ELR (cell line): Measurements from ENCODE around the gene PCDHGB4.
A peak's percentile ranks its signal among the peaks of the same experiment; 100 is the strongest.
"Not testable (repeated sequence)": the region's sequence is repeated elsewhere in the genome, so short reads cannot be mapped to it uniquely, and the experiment has no call there.

Experiments used
- DNase-seq: peaks from one replicate; pipeline ENCODE4 v3.0.0-alpha.2; 2015; ENCODE audit warnings: low read depth

PCDHGB4 gene

DNA sequence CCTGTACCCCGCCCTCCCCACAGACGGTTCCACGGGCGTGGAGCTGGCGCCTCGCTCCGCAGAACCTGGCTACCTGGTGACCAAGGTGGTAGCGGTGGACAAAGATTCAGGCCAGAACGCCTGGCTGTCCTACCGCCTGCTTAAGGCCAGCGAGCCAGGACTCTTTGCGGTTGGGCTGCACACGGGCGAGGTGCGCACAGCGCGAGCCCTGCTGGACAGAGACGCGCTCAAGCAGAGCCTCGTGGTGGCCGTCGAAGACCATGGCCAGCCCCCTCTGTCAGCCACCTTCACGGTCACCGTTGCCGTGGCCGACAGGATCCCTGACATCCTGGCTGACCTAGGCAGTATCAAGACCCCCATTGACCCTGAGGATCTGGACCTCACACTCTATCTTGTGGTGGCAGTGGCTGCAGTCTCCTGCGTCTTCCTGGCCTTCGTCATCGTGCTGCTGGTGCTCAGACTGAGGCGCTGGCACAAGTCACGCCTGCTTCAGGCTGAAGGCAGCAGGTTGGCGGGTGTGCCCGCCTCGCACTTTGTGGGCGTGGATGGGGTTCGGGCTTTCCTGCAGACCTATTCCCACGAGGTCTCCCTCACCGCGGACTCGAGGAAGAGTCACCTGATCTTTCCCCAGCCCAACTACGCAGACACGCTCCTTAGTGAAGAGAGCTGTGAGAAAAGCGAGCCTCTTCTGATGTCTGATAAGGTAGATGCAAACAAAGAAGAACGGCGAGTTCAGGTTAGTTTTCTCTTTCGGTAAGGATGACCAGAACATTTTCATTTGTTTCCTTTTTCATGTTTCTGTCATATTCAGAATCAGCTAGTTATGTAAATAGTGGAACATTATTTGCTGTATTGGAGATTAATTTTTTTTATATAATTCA is 21.2 kb upstream of the PCDHGB4 start:
- DNase-seq = no peak

DNA sequence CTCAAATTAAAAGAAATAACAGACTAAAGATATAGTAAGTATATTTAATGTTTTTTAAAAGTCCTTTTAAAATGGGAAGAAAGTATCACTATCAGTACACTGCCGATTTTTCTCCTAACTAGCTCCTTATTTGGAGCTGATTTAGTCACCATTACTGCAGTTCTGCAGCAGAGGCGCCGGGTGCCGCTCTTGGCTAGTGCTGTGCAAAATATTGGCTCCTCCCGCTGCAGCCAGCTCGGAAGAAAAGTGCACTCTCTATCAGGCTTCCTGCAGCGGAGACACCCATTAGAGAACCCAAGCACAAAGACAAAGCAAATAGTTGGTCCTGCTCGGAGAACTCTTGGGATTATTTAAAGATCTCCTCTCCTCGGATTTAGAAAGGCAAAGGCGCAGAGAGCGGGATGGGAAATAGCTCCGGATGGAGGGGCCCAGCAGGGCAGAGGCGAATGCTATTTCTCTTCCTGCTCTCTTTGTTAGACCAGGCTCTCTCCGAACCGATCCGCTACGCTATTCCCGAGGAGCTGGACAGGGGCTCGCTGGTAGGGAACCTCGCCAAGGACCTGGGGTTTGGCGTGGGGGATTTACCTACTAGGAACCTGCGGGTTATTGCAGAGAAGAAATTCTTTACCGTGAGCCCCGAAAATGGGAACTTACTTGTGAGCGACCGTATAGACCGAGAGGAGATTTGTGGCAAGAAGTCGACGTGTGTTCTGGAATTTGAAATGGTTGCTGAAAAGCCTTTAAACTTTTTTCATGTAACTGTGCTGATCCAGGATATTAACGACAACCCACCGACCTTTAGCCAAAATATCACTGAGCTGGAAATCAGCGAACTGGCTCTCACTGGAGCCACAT is 17.3 kb upstream of the PCDHGB4 start, which contains the start of gene PCDHGB3:
Gene PCDHGB3 (plus strand): TSS at position 249 of the 855 bp plus-strand sequence. CDS start 153 bp downstream, at position 402.
- DNase-seq = peak; percentile 79

DNA sequence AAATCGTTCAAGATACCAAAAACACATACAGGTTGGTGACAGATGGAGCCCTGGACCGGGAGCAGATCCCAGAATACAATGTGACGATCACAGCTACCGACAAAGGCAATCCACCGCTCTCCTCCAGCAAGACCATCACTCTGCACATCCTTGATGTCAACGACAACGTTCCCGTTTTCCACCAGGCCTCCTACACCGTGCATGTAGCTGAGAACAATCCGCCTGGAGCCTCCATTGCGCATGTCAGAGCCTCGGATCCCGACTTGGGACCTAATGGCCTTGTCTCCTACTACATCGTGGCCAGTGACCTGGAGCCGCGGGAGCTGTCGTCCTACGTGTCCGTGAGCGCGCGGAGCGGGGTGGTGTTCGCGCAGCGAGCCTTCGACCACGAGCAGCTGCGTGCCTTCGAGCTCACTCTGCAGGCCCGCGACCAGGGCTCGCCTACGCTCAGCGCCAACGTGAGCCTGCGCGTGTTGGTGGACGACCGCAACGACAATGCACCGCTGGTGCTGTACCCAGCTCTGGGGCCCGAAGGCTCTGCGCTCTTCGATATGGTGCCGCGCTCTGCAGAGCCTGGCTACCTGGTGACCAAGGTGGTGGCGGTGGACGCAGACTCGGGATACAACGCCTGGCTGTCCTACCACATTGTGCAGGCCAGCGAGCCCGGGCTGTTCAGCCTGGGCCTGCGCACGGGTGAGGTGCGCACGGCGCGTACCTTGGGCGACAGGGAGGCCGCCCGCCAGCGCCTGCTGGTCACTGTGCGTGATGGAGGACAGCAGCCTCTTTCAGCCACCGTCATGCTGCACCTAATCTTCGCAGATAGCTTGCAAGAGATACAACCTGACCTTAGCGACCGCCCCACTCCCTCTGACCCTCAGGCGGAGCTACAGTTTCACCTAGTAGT is 15.7 kb upstream of the PCDHGB4 start:
- no peak for DNase-seq

DNA sequence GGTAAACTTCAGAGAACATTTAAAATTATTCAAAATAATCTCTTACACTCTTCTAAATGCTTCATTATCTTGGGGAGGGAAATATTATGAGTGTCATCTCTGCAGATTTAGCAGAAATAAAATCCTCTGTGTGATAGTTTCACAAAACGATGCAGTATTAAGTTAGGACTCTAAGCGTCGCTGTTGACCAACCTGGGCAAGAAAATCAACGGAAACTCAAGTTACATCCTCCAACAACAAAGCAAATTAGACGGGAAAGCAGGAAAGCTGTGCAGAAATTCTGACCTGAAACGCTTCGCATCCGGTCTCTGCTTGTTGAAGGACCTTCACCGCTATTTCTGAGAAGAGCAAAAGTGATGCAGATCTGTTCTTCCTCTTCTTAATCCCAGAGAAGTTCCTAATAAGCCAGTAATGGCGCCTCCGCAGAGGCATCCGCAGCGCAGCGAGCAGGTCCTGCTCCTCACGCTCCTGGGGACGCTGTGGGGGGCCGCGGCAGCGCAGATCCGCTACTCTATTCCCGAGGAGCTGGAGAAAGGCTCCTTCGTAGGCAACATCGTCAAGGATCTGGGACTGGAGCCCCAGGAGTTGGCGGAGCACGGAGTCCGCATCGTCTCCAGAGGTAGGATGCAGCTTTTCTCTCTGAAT is 13.7 kb upstream of the PCDHGB4 start, which contains the start of gene PCDHGA6:
Gene PCDHGA6 (plus strand): TSS at position 219 of the 645 bp plus-strand sequence. CDS start 193 bp downstream, at position 412.
- DNase-seq = peak; percentile 57

- no peak for DNase-seq
These were observed 12.9 kb upstream of the PCDHGB4 start for GRCh38 chr5:141374627-141375026.

- not testable (repeated sequence) for DNase-seq
These were observed 11.9 kb upstream of the PCDHGB4 start for GRCh38 chr5:141375444-141376155.

DNA sequence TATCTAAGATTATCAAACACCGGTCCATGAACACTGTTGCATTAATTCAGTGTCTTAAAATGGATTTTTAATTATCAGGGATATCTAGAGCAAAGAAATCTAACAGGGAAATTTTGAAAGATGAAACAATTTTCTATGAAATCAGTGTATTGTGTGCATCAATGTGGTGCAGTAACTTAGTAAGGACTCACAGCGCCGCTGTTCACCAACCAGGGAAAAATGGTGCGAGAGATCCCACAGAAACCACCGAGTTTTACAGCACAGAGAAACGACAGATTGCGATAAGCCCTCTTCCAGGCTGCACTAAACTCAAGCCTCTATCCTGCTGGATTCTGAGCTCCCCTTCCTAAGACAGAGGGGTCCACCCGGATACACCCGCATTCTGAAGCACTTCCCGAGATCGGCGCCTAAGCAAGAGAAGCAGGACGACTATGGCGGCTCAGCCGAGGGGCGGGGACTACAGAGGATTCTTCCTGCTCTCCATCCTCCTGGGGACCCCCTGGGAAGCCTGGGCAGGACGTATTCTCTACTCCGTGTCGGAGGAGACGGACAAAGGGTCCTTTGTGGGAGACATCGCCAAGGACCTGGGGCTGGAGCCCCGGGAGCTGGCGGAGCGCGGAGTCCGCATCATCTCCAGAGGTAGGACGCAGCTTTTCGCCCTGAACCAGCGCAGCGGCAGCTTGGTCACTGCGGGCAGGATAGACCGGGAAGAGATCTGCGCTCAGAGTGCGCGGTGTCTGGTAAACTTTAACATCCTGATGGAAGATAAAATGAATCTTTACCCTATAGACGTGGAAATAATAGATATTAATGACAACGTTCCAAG is 4.8 kb upstream of the PCDHGB4 start, which contains the start of gene PCDHGA7:
Gene PCDHGA7 (plus strand): TSS at position 274 of the 826 bp plus-strand sequence. CDS start 158 bp downstream, at position 432.
- DNase-seq = peak; percentile 73

DNA sequence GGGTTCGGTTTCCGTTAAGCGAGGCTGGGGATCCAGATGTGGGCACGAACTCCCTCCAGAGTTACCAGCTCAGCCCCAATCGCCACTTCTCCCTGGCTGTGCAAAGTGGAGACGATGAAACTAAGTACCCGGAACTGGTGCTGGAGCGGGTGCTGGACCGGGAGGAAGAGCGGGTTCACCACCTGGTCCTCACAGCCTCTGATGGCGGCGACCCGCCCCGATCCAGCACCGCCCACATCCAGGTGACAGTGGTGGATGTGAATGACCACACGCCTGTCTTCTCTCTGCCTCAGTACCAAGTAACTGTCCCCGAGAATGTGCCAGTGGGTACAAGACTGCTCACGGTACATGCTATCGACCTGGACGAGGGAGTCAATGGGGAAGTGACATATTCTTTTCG is 4.2 kb upstream of the PCDHGB4 start:
- no peak for DNase-seq

DNA sequence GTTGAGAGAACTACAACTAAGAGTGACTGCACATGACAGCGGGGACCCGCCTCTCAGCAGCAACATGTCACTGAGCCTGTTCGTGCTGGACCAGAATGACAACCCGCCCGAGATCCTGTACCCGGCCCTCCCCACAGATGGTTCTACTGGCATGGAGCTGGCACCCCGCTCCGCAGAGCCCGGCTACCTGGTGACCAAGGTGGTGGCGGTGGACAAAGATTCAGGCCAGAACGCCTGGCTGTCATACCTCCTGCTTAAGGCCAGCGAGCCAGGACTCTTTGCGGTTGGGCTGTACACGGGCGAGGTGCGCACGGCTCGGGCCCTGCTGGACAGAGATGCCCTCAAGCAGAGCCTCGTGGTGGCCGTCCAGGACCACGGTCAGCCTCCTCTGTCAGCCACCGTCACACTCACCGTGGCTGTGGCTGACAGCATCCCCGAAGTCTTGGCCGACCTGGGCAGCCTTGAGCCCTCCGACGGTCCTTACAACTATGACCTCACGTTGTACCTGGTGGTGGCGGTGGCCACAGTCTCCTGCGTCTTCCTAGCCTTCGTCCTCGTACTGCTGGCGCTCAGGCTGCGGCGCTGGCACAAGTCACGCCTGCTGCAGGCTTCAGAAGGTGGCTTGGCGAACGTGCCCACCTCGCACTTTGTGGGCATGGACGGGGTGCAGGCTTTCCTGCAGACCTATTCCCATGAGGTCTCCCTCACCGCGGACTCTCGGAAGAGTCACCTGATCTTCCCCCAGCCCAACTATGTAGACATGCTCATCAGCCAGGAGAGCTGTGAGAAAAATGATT is 2.8 kb upstream of the PCDHGB4 start:
- no peak for DNase-seq

DNA sequence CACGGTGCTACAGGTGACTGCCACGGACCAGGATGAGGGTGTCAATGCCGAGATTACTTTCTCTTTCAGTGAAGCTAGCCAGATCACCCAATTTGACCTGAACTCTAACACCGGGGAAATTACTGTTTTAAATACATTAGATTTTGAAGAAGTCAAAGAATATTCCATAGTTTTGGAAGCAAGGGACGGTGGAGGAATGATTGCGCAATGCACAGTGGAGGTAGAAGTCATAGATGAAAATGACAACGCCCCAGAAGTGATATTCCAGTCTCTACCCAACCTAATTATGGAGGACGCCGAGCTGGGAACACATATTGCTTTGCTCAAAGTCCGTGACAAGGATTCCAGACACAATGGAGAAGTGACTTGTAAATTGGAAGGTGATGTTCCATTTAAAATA is 1.2 kb downstream of the PCDHGB4 start:
- no peak for DNase-seq

DNA sequence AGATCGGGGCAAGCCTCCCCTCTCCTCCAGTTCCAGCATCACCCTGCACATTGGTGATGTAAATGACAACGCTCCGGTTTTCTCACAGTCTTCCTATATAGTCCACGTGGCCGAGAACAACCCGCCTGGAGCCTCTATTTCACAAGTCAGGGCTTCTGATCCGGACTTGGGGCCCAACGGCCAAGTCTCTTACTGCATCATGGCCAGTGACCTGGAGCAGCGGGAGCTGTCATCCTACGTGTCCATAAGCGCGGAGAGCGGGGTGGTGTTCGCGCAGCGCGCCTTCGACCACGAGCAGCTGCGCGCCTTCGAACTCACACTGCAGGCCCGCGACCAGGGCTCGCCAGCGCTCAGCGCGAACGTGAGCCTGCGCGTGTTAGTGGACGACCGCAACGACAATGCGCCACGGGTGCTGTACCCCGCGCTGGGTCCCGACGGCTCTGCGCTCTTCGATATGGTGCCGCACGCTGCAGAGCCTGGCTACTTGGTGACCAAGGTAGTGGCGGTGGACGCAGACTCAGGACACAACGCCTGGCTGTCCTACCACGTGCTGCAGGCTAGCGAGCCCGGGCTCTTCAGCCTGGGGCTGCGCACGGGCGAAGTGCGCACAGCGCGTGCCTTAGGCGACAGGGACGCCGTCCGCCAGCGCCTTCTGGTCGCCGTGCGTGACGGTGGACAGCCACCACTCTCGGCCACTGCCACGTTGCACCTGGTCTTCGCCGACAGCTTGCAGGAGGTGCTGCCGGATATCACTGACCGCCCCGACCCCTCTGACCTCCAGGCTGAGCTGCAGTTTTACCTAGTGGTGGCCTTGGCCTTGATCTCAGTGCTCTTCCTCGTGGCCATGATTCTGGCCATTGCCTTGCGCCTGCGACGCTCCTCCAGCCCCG is 1.9 kb downstream of the PCDHGB4 start:
- no peak for DNase-seq

- DNase-seq = peak; percentile 32
These were observed 5.1 kb downstream of the PCDHGB4 start, which contains the start of gene PCDHGA8 for GRCh38 chr5:141392429-141393198. TSS of gene PCDHGA8 (plus strand) at chr5:141392633. CDS start at chr5:141392814, 181 bp downstream.

DNA sequence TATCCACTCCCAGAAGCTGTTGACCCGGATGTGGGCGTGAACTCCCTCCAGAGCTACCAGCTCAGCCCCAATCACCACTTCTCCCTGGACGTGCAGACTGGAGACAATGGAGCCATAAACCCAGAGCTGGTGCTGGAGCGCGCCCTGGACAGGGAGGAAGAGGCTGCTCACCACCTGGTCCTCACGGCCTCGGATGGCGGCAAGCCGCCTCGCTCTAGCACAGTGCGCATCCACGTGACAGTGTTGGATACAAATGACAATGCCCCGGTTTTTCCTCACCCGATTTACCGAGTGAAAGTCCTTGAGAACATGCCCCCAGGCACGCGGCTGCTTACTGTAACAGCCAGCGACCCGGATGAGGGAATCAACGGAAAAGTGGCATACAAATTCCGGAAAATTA is 5.8 kb downstream of the PCDHGB4 start:
- no peak for DNase-seq

DNA sequence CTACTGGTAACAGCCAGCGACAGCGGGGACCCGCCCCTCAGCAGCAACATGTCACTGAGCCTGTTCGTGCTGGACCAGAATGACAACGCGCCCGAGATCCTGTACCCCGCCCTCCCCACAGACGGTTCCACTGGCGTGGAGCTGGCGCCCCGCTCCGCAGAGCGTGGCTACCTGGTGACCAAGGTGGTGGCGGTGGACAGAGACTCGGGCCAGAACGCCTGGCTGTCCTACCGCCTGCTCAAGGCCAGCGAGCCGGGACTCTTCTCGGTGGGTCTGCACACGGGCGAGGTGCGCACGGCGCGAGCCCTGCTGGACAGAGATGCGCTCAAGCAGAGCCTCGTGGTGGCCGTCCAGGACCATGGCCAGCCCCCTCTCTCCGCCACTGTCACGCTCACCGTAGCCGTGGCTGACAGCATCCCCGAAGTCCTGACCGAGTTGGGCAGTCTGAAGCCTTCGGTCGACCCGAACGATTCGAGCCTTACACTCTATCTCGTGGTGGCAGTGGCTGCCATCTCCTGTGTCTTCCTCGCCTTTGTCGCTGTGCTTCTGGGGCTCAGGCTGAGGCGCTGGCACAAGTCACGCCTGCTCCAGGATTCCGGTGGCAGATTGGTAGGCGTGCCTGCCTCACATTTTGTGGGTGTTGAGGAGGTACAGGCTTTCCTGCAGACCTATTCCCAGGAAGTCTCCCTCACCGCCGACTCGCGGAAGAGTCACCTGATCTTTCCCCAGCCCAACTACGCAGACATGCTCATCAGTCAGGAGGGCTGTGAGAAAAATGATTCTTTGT is 7.1 kb downstream of the PCDHGB4 start:
- not testable (repeated sequence) for DNase-seq

- DNase-seq = peak; percentile 77
These were observed 10.5 kb downstream of the PCDHGB4 start, which contains the start of gene PCDHGB5 for GRCh38 chr5:141397756-141398551. TSS of gene PCDHGB5 (plus strand) at chr5:141397947. CDS start at chr5:141398128, 181 bp downstream.
